Dendritic cell treated with granulocyte-macrophage colony-stimulating factor and Interleukin-4, amounts not matched to agents 40 ng/mL and 50 ng/mL, for 4 days (primary cell): ENCODE measurements around the gene HLA-F.
A peak's percentile ranks its signal among the peaks of the same experiment; 100 is the strongest.

Source experiments
- H3K27ac Mint-ChIP-seq: one replicate; pipeline ENCODE4 v1.8.0; 2022; ENCODE audit warnings: mild to moderate bottlenecking, mixed read lengths
- H3K27me3 Mint-ChIP-seq: one replicate; pipeline ENCODE4 v1.8.0; 2022; ENCODE audit warnings: mild to moderate bottlenecking, mixed read lengths
- H3K36me3 Mint-ChIP-seq: one replicate; pipeline ENCODE4 v1.8.0; 2022; ENCODE audit warnings: low read depth, mixed read lengths
- H3K4me1 Mint-ChIP-seq: one replicate; pipeline ENCODE4 v1.8.0; 2022; ENCODE audit warnings: low read depth, mixed read lengths
- H3K4me3 Mint-ChIP-seq: one replicate; pipeline ENCODE4 v1.8.0; 2022; ENCODE audit warnings: mild to moderate bottlenecking, moderate library complexity, mixed read lengths
- H3K9me3 Mint-ChIP-seq: one replicate; pipeline ENCODE4 v1.8.0; 2022; ENCODE audit warnings: mixed read lengths
- intact Hi-C: fragments of 100-400 bp; cut with micrococcal nuclease; formaldehyde crosslinking; loops from one replicate; pipeline ENCODE4 v1.15.0; 2022

The HLA-F gene

GRCh38 chr6:29744131-29744530, 20.9 kb downstream of the HLA-F start:
- no peaks in the 10 kb centered on the region for H3K9me3 Mint-ChIP-seq
- peaks cover 18% of the 10 kb centered on the region for H3K27me3 Mint-ChIP-seq
- H3K4me3 Mint-ChIP-seq = no peak overlapping the region
- peaks cover 16% of the 10 kb centered on the region for H3K36me3 Mint-ChIP-seq
- H3K4me1 Mint-ChIP-seq = peaks cover 29% of the 10 kb centered on the region
- intact Hi-C loops = no loop called here
- H3K27ac Mint-ChIP-seq = no peak overlapping the region

DNA sequence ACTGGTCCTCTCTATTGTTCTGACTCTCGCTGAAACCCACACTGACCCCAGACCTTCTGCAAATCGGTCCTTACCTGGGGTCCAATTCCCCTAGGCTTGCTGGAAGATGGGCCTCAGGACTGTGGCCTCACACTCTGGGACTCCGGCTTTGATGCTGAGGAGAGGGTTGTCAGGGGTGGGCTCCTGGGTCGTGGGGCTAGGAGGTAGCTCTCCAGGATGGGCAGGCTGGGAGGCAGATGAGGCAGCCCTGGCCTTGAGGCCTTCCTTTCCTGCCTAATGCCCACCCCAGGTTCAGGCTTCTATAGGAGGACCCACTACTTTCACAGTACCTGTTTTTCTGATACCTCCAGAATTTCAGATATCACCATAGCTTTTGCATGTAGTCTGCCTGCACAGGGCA, 21.4 kb downstream of the HLA-F start:
- peaks cover 16% of the 10 kb centered on the region for H3K36me3 Mint-ChIP-seq
- peaks cover 34% of the 10 kb centered on the region for H3K4me1 Mint-ChIP-seq
- H3K27ac Mint-ChIP-seq = no peak overlapping the region
- no peaks in the 10 kb centered on the region for H3K9me3 Mint-ChIP-seq
- H3K27me3 Mint-ChIP-seq = peaks cover 19% of the 10 kb centered on the region
- intact Hi-C loops = no loop called here
- no peak overlapping the region for H3K4me3 Mint-ChIP-seq

- Mint-ChIP-seq H3K4me1 (peaks cover 42% of the 10 kb centered on the region), H3K27me3 (peaks cover 25% of the 10 kb centered on the region), H3K9me3 (no peaks in the 10 kb centered on the region), H3K27ac (no peak overlapping the region), H3K36me3 (peaks cover 16% of the 10 kb centered on the region), H3K4me3 (no peak overlapping the region)
- intact Hi-C loops = no loop called here
Measured at GRCh38 chr6:29745386-29745785, 22.2 kb downstream of the HLA-F start.

GRCh38 chr6:29745855-29746449, 22.7 kb downstream of the HLA-F start:
- Mint-ChIP-seq H3K9me3 (no peaks in the 10 kb centered on the region), H3K27ac (no peak overlapping the region), H3K4me1 (peaks cover 42% of the 10 kb centered on the region), H3K27me3 (peaks cover 25% of the 10 kb centered on the region), H3K4me3 (no peak overlapping the region), H3K36me3 (peaks cover 16% of the 10 kb centered on the region)
- intact Hi-C loops = no loop called here

GRCh38 chr6:29746846-29747687, 23.8 kb downstream of the HLA-F start:
- Mint-ChIP-seq H3K4me3 (no peak overlapping the region), H3K27ac (no peak overlapping the region), H3K36me3 (peaks cover 16% of the 10 kb centered on the region), H3K27me3 (peaks cover 25% of the 10 kb centered on the region), H3K4me1 (peaks cover 48% of the 10 kb centered on the region), H3K9me3 (no peaks in the 10 kb centered on the region)
- intact Hi-C loops = no loop called here

DNA sequence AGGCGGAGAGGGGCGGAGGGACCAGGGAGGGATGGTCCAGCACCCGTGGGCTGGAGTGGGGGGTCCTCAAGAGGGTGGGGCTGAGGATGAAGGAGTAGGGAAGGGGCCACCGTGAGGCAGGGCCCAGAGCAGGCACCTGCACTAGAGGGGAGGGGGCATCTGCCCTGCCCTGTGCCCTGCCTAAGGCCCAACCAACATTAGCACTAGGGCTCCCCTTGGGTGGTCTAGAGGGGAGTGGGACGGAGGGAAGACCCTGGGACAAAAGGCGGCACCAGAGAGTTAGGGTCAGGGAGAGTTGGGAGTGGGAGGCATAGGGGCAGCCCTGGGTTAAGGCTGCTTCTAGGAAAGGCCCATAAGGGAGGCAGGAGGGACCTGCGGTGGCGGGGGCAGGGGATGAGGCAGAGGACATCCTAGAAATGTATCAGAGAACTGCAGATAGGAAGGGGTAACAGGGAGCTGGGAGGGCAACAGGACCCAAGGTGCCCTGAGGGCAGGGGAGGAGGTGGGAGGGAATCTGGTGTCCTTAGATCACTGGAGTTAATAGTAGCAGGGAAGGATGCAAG, 24.5 kb downstream of the HLA-F start:
- Mint-ChIP-seq H3K27me3 (peaks cover 25% of the 10 kb centered on the region), H3K36me3 (peaks cover 16% of the 10 kb centered on the region), H3K4me1 (peaks cover 48% of the 10 kb centered on the region), H3K9me3 (no peaks in the 10 kb centered on the region), H3K4me3 (peak overlapping the region; percentile 88), H3K27ac (peak overlapping the region; percentile 72)
- intact Hi-C loops = no loop called here

DNA sequence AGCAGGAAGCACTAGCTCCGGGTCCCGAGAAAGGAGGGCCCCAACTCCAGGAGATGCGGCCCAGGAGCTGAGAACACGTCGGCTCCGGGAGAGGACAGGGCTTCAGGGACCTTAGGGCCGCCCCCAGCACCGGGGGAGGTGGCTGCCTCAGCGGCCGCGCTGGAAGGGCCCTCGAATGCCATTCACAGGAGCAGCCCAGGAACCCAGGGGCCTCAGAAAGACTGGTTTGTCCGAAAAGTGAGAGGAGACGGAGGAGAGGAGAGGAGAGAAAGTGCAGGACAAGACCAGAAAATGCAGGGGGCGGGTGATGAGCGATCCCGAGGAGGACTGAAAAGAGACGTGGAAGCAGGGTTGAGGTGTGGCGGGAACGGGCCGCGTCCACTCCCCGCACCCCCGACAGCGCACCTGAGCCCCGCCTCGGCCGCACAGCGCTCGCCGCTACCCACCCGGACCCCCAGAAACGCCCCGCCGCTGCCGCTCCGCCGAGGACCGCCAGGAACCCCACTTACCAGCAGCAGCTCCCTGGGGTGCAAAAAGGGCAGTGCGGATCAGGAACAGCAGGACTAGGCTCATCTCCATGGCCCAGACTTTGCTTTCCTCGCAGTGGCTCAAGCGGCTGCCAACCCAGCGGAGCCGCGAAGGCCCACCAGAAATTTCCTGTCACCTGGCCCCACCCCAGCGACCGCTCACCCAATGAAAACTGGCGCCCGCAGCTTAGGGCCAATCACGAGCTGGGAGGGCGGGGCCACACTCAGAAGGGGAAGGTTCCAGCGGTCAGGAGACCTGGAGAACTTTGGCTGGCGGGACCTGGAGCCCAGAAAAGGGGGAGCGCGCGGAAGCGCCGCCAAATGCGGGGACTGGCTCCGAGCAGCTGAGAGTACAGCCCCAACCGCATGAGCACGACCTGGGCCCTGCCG, 25.4 kb downstream of the HLA-F start:
- peaks cover 25% of the 10 kb centered on the region for H3K27me3 Mint-ChIP-seq
- peak overlapping the region; percentile 72 for H3K27ac Mint-ChIP-seq
- H3K36me3 Mint-ChIP-seq = peaks cover 16% of the 10 kb centered on the region
- peaks cover 48% of the 10 kb centered on the region for H3K4me1 Mint-ChIP-seq
- intact Hi-C loops = no loop called here
- no peaks in the 10 kb centered on the region for H3K9me3 Mint-ChIP-seq
- H3K4me3 Mint-ChIP-seq = peak overlapping the region; percentile 88

DNA sequence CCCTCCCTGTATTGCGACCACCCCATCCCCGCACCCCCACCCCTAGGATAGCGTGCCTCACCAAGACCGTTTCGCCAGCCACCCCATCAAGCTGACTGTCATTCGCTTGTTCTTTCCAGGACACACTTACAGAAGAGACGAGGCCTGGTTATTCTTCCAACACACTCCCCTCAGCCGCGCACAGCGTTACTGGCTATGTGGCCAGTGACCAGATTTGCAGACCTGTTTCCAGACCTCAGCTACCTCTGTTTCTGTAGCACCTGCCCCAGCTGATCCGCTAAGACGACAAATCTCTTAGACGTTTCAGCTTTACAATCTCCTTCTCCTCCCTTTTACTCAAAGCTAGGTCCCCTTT, 26.1 kb downstream of the HLA-F start:
- intact Hi-C loops = no loop called here
- peaks cover 16% of the 10 kb centered on the region for H3K36me3 Mint-ChIP-seq
- H3K4me1 Mint-ChIP-seq = peaks cover 48% of the 10 kb centered on the region

DNA sequence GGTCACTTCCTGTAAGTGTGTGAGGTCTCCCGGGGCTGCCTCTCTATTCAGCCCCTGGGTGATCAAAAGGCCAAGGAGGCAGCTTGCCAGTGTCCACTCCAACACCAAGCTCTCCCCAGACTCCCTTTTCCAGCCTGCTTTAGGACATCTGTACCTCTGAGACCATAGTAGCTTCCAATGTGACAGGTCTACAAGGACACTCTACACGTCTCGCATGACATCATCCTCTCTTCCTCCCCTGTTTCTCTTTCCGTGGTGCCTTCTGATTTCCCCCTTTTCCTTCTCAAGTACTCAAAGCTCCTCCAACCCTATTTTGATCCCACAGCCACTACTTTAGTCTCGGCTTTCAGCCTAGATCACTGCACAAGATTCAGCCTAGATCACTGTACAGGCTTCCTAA, 26.4 kb downstream of the HLA-F start:
- peaks cover 48% of the 10 kb centered on the region for H3K4me1 Mint-ChIP-seq
- no peaks in the 10 kb centered on the region for H3K9me3 Mint-ChIP-seq
- H3K36me3 Mint-ChIP-seq = peaks cover 16% of the 10 kb centered on the region
- peak overlapping the region; percentile 88 for H3K4me3 Mint-ChIP-seq
- peak overlapping the region; percentile 72 for H3K27ac Mint-ChIP-seq
- intact Hi-C loops = no loop called here
- peaks cover 25% of the 10 kb centered on the region for H3K27me3 Mint-ChIP-seq

More for the DNA sequence above, 26.1 kb downstream of the HLA-F start:
- Mint-ChIP-seq H3K27ac (peak overlapping the region; percentile 72), H3K4me3 (peak overlapping the region; percentile 88), H3K9me3 (no peaks in the 10 kb centered on the region), H3K27me3 (peaks cover 25% of the 10 kb centered on the region)

GRCh38 chr6:29750709-29751108, 27.5 kb downstream of the HLA-F start:
- Mint-ChIP-seq H3K27me3 (peaks cover 25% of the 10 kb centered on the region), H3K27ac (no peak overlapping the region), H3K4me1 (peaks cover 40% of the 10 kb centered on the region), H3K4me3 (no peak overlapping the region), H3K36me3 (peaks cover 11% of the 10 kb centered on the region), H3K9me3 (no peaks in the 10 kb centered on the region)
- intact Hi-C loops = no loop called here

DNA sequence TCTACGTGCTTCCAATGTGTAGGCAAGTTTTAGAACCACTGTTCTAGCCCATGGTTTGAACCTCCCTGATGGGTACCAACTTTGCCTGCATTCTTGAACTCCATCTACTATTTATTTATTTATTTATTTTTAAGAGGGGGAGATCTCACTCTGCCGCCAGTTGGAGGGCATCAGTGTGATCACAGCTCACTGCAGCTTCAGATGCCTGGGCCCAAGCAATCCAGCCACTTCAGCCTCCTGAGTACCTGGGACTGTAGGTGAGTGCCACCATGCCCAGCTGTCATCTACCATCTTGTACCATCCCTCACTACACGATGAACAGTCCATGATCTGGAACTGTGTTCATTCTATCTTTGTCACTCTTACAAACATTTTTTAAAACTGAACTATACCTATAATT, 28.2 kb downstream of the HLA-F start:
- Mint-ChIP-seq H3K4me1 (peaks cover 36% of the 10 kb centered on the region), H3K9me3 (no peaks in the 10 kb centered on the region), H3K27ac (peak overlapping the region; percentile 92), H3K4me3 (peak overlapping the region; percentile 84), H3K27me3 (peaks cover 21% of the 10 kb centered on the region), H3K36me3 (peaks cover 7% of the 10 kb centered on the region)
- intact Hi-C loops = no loop called here

- Mint-ChIP-seq H3K27me3 (peaks cover 15% of the 10 kb centered on the region), H3K4me3 (peak overlapping the region; percentile 84), H3K9me3 (no peaks in the 10 kb centered on the region), H3K27ac (peak overlapping the region; percentile 92), H3K36me3 (peaks cover 7% of the 10 kb centered on the region), H3K4me1 (peaks cover 29% of the 10 kb centered on the region)
- intact Hi-C loops = loop anchor here (2.0 kb wide), 3 partner anchors 14 to 102 kb away; no protein-coding TSS in a partner anchor
Measured at GRCh38 chr6:29752451-29753308, 29.4 kb downstream of the HLA-F start.

DNA sequence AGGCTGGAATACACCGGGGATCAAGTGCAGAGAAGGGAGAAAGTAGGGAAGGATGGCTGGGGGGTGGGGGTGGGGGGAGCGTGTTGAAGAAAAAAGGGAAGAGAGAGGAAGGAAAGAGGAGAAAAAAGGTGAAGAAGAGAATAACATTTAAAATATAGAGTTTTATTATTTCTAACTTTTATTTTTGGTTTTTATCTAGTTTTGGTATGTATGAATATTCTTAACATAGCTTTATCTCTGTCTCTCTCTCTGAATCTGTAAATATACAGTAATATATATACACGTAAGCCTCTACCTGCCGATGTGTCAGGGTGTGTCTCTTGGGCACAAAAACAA, 30.0 kb downstream of the HLA-F start:
- peak overlapping the region; percentile 84 for H3K4me3 Mint-ChIP-seq
- peaks cover 9% of the 10 kb centered on the region for H3K27me3 Mint-ChIP-seq
- H3K9me3 Mint-ChIP-seq = no peaks in the 10 kb centered on the region
- H3K27ac Mint-ChIP-seq = peak overlapping the region; percentile 92
- intact Hi-C loops = loop anchor here (2.0 kb wide), 3 partner anchors 14 to 102 kb away; no protein-coding TSS in a partner anchor
- H3K4me1 Mint-ChIP-seq = peaks cover 23% of the 10 kb centered on the region
- H3K36me3 Mint-ChIP-seq = peaks cover 4% of the 10 kb centered on the region
